C4-2B (cell line): ENCODE results near the gene PRSS1.

Experiments used
- ZFX ChIP-seq: fragments of 450-650 bp; IDR thresholded peaks from 2 replicates; pipeline ENCODE4 v1.6.1; 2017
- TF ChIP-seq, protein P1 (sequence below): fragments of 450-650 bp; conservative IDR thresholded peaks from 2 replicates; pipeline ENCODE4 v1.5.1; 2017; ENCODE audit warnings: mild to moderate bottlenecking

DNA sequence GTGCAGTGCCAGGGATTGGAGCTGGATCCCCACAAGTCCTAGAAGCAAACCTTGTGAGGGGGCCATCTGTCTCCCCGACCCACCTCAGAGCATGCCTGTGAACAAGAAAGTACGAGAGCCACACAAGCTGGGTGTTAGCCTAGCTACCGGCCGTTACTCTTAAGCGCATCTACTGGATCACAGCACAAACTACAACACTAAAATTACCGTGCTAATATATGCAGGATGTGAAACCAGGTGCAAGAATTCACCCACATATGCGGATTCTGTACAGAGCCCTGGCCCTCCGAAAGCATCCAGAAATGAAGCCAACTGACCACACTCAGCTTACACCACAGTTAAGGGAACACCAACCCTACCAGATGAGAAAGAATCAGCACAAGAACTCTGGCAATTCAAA, 16.0 kb upstream of the PRSS1 start:
- TF ChIP-seq, protein P1, sequence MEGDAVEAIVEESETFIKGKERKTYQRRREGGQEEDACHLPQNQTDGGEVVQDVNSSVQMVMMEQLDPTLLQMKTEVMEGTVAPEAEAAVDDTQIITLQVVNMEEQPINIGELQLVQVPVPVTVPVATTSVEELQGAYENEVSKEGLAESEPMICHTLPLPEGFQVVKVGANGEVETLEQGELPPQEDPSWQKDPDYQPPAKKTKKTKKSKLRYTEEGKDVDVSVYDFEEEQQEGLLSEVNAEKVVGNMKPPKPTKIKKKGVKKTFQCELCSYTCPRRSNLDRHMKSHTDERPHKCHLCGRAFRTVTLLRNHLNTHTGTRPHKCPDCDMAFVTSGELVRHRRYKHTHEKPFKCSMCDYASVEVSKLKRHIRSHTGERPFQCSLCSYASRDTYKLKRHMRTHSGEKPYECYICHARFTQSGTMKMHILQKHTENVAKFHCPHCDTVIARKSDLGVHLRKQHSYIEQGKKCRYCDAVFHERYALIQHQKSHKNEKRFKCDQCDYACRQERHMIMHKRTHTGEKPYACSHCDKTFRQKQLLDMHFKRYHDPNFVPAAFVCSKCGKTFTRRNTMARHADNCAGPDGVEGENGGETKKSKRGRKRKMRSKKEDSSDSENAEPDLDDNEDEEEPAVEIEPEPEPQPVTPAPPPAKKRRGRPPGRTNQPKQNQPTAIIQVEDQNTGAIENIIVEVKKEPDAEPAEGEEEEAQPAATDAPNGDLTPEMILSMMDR: no peak
- TF ChIP-seq ZFX: no peak
